HG03108 (cell line): ENCODE data around the gene PPP1R1C.
"Not testable (repeated sequence)": the region's sequence is repeated elsewhere in the genome, so short reads cannot be mapped to it uniquely, and the experiment has no call there.

Experiments used
- ATAC-seq: cut with Tn5 transposase; IDR thresholded peaks from one replicate; pipeline ENCODE4 v1.9.1; 2021; ENCODE audit warnings: moderate library complexity; ENCODE audit not compliant: unreplicated experiment

Gene PPP1R1C

DNA sequence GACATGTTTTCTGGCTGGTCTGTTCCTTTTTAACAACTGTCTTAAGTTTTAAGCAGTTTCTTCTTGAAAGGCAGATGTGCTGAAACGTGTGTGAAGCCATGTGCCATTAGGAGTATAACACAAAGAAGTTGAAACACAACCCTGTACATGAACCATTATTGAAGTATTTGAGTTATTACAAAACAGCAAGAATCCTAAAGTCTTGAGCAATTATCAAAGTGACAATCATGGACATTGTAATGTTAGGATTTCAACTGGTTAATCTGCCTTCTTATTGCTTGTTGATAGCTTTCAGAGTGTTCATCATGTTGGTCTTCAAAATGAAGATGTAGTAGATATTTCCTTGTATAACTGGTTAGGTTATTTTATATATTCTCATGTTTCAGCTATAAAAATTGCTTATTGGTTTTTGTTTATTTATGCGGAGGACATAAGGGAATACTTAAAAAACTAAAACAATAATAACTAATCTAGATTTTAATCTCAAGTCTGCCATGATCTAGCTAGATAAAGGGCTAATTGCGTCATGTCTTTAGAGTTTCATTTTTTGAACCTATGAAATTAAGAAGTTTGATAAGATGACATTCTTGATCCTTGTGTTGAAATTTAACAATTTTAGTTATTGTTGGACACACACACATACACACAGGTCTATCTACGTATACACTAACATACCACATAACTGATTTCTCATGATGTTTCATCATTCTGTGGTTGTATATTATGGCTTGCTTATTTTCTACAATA, 21.1 kb downstream of the PPP1R1C start:
- ATAC-seq: no peak

DNA sequence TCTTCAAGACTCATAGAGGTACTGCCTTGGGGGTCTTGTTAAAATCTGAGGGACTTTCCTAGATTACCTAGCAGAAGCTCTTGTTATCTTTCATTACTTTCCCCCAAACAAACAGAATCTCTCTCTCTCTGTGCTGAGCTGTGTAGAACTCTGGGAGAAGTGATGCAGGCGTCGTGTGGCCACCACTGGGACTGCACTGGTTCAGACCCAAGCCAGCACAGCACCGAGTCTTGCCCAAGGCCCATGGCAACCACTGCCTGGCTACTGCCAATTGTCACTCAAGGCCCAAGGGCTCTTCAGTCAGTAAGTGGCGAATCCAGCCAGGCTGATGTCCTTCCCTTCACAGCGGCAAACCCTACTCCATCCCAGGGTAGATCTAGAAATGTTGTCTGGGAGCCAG, 28.6 kb downstream of the PPP1R1C start:
- no peak for ATAC-seq

DNA sequence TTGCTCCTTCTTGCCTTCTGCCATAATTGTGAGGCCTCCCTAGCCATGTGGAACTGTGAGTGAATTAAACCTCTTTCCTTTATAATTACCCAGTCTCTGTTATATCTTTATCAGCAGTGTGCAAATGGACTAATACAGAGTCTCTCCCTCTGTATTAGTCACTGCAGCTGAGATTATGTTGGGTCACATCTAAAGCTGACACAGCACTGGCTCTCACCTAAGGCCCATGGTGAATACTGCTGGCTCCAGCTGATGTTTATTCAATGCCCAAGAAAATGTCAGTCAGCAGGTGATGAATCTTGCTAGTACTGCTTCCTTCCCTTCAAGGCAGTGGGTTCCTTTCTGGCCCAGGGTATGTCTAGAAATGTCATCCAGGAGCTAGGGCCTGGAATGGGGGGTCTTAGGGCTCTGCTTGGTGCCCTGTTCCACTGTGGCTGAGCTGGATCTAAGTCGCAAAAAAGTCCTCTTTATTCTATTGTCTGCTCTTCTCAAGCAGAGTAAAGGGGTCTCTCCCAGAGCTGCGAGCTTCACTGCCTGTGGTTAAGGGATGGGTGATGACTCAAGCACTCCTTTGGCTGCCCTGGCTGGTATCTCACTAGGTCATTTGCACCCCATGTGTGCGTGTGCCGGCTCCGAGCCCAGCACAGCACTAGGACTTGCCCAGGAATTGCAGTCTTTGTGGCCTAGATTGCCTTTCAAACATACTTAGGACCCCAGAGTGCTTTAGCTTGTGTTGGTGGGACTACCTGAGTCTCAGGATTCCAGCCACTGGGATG, 29.9 kb downstream of the PPP1R1C start:
- no peak for ATAC-seq

DNA sequence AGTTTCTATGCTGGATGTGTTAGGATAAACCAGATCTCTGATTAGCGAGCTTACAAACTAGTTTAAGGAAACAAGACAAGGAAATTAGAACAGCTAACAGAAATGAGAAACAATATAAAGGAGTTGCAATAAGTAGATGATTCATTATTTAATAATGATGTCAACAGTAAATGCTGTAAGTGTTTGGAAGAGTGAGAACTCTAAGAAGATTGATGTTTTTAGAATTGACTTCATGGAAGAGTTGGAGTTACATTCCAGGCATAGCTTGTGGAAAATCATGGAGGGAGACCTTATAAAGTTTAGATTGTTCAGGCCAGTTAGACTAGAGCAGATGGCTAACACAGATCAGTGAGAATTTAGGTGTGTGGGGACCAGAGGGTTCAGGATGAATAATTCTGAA, 32.6 kb downstream of the PPP1R1C start:
- no peak for ATAC-seq

DNA sequence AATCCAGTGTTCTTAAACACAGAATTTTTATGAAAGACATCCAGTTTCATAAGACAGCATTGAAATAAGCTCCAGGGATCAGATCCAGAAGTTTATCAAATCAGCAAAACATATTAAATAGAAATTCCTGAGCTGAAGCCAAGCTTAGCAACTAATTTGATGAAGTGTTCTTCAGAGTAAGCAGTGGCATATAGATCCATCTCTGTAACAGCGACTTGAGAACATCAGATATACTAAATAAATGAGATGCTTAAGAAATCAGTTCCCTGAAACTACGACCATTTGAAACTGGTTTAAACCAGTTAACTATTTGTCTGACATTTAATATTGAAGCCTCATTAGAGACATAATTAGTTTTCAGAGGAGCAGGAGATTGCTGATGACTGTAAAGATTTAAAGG, 34.1 kb downstream of the PPP1R1C start:
- ATAC-seq: no peak

DNA sequence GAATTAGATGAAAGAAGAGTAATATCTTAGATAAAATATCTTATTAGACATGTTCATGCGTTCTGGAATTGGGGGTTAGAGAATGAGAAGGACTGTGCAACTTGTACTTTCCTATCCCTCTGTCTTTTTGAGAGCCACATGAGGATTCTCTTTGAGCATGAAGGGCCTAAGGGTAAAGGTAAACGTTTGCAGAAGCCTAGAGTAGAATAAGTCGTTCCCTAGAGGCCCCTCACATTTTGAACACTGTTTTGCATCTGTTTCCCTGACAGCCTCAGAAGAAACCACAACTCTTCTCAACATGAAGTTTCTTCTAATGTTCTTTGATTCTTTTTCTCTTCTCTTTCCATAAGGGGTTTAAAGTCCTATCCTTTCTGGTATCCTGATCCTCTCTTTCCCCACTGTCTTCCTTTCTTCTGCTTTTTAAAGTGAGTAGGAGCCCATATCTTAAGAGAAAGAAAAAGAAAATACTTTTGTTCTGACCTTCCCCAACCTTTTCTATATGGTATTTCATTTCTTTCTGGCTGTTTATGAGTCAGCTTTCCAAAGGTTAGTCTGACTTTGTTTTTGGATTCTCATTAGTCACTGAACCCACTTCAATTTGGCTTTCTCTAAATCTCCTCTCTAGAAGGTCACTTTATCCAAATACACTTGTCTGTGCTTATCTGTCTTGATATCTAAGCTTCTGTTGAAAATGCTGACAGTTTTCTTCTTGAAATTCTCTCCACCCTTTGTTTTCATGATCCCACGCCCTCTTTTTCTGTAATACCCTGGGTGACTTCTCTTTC, 34.8 kb downstream of the PPP1R1C start:
- ATAC-seq: no peak

DNA sequence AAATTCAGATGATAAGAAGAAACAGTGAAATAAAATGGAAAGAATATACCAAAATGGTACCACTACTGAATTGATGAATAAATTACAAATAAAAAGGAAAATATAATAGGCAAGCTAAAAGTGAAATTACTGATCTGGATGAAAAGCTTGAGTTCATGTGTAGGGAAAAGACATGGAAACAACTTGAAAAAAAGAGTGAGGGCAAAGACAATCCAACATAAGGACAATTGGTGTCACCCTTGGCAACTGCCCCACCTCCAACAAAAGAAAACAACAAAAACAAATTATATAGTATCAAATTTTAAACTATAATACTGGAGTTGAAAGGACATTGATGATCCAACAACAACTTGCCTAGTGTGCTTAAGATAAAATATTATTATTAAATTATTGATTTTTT, 37.6 kb downstream of the PPP1R1C start:
- no peak for ATAC-seq

DNA sequence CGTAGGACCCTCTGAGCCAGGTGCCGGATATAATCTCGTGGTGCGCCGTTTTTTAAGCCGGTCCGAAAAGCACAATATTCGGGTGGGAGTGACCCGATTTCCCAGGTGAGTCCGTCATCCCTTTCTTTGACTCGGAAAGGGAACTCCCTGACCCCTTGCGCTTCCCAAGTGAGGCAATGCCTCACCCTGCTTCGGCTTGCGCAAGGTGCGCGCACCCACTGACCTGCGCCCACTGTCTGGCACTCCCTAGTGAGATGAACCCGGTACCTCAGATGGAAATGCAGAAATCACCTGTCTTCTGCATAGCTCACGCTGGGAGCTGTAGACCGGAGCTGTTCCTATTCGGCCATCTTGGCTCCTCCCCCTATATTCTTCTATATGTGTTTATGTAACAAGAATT, 45.2 kb downstream of the PPP1R1C start:
- not testable (repeated sequence) for ATAC-seq

DNA sequence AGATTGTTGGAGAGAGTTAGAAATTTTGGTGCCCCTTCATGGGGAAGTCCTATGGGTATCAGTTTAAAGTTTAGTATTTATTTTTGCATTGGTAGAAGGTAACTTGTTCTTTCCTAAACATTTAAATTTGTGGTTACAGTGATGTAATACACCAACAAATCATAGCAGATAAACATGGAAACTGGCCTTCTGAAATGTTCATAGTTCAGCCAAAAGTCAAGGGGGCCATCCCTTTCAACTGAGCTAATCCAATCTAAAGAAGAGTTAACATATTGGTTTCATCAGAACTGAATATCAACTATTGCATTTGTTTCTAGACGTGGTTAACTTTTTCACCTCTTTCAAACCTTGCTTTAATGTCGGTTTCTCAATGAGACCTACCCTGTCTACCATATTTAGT, 46.3 kb downstream of the PPP1R1C start:
- ATAC-seq: no peak

DNA sequence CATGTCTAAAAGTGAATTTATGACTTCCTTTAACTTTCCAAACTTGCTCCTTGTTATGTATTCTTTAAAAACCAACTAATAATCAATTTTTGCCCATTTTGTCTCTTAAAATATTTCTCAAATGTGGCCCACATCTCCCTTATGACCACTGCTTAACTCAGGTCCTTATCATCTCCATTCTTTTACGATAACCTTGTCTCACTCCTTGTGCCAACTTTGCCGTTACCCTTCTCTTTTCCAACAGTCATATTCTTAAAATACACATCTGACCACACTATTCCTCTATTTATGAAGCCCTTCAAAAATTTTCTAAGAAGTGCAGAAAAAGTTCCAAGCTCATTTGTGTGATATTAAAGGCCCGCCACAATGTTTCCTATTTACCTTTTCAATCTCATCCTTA, 47.8 kb downstream of the PPP1R1C start:
- ATAC-seq: no peak

DNA sequence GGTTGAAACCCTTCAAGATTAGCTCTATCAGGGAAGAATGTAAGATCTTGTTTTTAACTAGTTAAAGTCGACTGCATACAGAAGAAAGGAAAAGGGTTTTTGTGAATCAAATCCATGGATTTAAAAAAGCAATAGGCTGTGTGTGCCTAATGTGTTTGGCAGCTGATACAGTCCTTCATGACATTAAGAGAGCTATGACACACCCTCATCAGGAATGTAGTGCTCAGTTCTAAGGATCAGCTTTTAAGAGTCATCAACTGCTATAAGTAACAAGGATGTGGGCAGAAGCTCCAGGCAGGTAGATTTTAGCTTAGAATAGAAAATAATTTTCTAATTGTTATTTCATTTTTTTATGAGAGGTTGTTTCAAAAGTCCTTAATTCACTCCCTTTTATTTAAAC, 52.9 kb downstream of the PPP1R1C start:
- ATAC-seq: no peak

DNA sequence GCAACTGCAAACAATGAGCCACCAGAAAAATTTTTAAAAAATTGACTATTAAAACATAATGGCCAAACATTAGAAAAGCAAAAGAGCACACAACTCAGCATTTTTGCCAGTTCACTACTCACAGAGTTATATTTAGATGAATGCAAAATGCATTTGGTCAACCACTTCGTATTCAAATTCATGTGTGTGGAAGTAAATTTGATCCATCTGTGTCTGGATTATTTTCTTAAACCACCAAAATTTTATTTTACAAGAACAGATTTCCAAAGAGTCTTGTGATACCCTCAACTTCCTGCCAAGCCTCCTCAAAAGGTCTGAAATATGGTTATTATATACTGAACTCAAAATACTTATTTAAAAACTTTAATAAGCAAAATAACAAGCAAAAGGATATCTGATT, 57.4 kb downstream of the PPP1R1C start:
- ATAC-seq: no peak

DNA sequence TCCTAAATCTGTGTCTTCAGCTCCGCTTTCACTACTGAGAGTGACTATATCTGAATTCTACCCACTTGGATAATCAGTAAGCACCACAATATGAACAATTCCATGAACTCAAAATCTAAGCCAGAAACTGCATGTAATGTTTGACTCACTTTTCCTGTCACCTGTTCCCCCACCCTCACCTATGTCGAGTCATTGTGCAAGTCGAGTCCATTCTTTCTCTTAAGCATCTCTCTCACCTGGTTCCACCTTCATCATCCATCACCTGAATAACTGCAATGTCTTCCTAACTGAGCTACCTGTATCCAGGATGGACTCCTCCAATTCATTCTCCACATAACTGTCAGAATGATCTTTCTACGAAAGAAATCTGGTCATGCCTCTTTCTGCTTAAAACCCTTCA, 58.2 kb downstream of the PPP1R1C start:
- ATAC-seq: no peak

DNA sequence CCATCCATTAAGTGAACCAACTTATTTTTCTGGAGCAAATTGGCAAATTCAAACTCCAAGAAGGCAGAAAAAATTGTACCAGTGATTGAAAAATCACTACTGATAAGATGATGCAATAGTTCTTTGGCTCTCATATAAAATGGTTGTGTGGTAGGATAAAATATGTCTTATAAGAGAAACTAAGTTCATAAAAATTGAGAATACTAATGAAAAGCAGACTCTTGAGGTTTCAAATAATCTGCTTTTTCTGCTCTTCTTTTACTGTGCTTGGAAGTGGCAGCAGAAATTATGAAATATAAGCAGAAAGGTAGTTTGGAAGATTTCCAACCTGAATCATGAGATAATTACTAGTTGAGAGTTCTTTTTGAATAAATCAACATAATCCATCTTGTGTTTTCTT, 61.9 kb downstream of the PPP1R1C start:
- no peak for ATAC-seq

DNA sequence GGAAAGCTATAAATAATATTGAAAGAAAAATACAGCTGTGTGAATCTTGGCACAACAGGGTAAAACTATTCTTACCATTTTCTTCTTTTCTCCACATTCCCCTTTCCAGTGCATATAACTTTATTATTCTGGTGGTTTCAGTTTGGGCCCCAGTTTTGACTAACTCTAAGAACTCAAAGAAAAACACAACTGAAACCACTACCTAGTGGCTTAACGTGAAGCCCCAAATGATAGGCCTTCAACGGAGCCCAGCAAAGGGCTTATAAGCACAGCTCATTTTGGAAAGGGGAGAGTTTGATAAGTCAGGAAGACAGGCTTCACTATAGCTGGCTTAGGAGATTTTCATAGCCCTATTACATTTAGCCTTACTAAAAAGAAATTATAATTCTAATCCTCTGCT, 62.4 kb downstream of the PPP1R1C start:
- ATAC-seq: no peak

DNA sequence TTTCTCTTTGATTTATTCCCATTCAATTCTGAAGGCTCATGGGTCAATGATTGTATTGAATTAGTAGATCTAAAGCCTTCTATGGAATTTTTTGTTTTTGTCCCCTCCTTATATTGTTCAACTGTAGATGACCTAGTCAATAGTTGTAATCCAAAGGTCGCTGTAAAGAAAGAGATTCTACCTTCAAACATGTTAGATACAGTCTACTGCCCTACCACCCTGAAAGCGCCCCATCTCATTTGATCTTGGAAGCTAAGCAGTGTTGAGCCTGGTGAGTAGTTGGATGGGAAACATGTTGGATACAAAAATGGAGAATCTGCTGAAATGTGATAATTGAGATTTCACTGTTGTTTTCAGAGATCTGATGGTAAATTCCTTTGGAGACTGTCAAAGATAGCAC, 63.0 kb downstream of the PPP1R1C start:
- no peak for ATAC-seq

DNA sequence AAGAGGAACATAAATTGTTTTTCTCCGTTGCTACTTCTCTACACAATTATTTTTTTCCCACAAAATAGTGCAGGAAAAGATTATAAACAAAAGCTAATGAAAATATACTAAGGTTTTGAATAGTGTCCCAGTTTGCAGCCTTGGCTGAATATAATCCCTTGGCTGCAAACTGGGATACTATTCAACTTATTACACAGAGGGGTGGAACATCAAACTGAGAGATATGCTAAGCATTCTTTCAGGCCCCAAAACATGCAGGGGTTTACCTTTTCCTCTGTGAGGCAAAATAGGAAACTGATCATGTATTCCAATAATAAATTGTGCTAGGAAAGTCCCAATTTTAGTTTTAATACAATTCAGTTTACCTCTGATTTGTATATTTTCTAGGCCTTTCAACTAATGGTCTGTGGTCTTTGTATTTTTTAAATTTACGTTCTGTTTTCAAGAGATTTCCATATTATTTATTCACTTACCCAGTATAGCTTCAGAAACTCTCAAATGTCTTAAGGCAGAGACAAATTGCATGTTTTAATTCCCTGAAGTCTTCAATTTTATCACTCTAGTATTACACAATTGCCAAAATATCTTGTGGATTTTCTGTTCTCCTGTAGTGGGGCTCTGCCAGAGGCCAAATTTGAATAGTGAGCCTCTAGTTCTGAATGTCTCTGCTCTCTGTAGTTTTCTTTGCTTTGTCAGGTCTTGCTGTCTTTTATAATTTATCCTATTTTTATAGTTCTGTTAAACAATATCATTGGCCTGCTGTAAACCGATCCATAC, 63.9 kb downstream of the PPP1R1C start:
- no peak for ATAC-seq

DNA sequence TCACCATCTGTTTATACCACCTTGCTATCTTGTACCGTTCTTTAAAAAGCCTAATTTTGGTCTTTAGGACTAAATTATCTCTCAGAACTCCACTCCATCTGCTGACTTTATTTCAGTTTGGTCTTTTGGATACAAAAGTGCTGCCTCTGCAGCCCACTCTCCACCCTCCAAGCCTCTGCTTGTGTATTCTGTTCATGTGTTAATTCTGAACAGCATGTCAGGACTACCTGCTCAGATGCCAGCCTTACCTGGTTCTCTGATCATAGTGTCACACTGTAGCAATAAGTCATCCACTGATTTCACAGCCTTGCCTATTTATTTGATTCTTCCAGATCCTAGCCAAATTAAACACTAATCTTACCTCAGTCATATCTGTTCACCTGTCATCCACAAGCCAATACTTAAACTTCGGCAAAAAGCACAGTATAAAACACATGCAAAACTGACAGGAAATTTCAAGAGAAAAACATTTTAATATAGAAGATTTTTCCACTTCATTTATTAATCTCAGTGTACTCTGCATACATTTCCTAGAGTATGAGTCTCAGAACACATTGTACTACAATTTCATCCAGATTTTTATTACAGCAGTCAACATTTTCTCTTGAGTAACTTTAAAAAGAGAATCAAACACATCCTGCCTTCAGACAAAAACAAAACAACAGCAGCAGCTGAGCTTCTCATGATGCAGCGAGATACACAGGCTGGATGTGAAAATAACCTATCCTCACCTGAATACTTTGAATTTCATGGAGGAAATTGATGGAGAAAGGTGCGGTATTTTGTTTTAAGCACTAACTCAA, 64.9 kb downstream of the PPP1R1C start:
- no peak for ATAC-seq

DNA sequence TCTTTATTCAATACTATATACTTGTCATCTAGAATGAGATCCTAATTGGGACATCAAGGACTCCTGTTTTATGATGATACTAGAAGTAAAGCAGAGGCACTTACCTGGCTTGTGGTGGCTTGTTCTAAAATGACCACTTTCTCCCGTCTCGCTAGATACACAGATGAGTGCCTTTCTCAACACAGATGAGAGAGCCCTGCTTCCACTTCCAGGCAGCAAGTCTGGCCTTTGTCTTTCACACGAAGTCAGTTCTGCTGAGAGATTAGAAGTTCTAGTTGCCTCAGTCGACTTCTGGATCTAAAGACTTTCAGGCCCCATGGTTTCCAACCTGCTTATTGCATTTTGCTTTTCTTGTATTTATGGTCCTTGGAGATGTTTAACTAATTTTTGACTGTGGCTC, 70.3 kb downstream of the PPP1R1C start:
- ATAC-seq: no peak

DNA sequence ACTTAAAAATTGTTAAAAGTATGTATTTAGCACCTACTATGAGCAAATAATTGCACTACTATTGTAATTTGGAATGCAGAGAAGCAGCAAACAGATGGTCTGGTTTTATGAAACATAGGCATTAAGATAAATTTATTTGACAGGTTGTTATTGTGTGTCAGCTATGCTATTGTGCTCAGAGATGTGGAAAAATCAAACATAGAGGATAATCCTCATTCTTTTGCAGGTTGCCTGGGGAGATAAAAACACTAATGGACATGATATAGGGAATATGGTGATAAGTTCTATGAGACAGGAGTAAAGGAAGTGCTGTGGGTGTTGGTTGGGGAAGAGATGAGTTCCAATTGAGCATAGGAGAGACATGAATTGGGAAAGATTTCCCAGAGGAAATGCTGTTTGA, 71.3 kb downstream of the PPP1R1C start:
- no peak for ATAC-seq
